ENCODE data around the gene SH3PXD2A.

DNA sequence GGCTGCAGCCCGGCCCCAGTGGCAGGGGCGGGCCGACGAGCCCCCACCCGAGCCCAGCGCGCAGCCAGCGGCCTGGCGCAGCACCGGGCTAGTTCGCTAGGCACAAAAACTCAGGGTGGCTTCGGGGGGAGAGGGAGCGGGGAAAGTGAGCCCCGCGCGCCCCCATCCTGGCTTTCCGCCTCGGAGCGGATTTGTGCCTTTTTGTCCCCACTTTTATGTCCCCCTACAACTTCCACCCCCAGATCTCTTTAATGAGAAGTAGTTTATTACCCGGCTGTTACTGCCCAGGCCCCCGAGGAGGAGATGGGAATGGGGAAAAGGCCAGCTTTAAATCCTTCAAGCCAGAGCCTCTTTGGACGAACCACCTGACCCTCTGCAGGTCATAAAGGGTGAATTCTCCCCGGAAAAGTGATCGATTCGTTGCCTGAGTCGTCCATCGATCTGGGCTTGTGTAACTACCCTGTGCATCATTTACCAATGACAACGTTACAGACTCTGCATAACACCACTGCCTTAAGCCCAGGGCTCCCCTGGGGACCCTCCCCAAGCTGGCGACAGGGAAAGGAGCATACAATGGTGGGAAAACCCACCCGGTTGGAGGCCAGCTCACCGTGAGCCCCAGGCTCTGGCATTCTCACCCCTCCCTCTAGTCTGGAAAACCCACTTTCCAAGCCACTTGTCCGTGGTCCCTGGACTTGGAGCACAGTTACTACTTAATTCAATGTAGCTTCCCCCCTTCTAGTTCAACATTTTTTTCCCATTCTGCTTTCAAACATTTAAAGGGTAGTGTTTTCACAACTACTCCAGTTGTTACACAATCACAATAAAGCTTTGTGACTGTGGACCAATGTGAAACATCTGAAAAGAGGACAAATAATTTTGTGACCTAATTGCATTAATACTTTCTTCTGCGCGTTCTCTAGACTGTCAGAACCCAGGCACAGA lies 748 bp upstream of the SH3PXD2A start:
- TF ChIP-seq POLR2A (IDR thresholded peaks at IDR 0.05; ENCODE audit: low read length) (no peak), GATA1 (IDR thresholded peaks at IDR 0.05; ENCODE audit: low read depth, low read length) (no peak)
